ENCODE measurements around the gene CCDC154.

Gene CCDC154

DNA sequence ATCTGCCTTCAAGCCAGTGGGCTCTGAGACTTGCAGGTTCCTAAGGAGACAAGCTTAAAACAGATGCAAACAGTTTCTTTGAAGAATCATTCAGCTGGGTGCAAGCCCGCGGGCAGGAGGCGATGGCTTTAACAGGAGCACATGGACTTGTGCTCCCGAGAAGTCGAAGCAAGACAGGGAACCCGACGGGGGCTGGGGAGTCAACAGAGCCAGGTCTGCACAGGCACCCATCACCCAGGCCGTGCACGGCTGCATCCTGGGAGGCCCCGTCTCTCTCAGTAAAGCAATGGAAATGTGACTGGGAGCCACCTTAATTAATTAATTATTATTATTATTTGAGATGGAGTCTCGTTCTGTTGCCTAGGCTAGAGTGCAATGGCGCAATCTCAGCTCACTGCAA lies 44.7 kb upstream of the CCDC154 start:
- H3K9me3 ChIP-seq, result no peaks in the 10 kb centered on the region
- H3K27me3 ChIP-seq, result no peaks in the 10 kb centered on the region
- TF ChIP-seq, protein P1, sequence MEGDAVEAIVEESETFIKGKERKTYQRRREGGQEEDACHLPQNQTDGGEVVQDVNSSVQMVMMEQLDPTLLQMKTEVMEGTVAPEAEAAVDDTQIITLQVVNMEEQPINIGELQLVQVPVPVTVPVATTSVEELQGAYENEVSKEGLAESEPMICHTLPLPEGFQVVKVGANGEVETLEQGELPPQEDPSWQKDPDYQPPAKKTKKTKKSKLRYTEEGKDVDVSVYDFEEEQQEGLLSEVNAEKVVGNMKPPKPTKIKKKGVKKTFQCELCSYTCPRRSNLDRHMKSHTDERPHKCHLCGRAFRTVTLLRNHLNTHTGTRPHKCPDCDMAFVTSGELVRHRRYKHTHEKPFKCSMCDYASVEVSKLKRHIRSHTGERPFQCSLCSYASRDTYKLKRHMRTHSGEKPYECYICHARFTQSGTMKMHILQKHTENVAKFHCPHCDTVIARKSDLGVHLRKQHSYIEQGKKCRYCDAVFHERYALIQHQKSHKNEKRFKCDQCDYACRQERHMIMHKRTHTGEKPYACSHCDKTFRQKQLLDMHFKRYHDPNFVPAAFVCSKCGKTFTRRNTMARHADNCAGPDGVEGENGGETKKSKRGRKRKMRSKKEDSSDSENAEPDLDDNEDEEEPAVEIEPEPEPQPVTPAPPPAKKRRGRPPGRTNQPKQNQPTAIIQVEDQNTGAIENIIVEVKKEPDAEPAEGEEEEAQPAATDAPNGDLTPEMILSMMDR (IDR thresholded peaks at IDR 0.05; ENCODE audit: low read depth, low read length), result no peak
- H3K4me1 ChIP-seq, result peaks cover 4% of the 10 kb centered on the region
- DNase-seq, result no peak
- no peak overlapping the region for H3K4me3 ChIP-seq (ENCODE audit: low read depth, low read length)
- H3K36me3 ChIP-seq, result no peaks in the 10 kb centered on the region

DNA sequence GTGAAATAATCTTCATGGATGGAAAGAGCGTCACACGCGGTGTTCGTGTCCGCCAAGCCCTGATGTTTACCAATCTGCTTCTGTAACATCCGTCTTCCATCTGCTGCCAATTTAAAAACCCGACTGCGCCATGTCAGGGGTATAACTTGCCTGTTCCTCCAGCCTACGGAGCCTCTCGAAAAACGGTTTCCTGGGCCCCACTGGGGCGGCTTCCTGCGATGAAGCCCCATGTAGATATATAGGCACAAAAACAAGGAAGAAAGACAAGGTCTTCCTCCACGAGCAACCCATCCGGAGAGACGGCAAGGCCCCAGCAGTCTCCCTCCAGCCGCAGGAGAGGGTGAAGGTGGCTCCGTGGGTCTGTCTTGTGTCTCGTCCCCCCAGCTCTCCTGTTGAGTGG lies 44.3 kb upstream of the CCDC154 start, which contains the start of gene PTX4:
Gene PTX4, minus strand, starts transcription at position 326 of the 400 bp plus-strand sequence. Its CDS starts 35 bp downstream, at position 291.
- Histone ChIP-seq H3K27me3 (peaks cover 4% of the 10 kb centered on the region; the same call in 1 of the 2 replicates), H3K9me3 (no peaks in the 10 kb centered on the region), H3K4me3 (ENCODE audit: low read depth, low read length) (no peak within 1 kb of the TSS), H3K36me3 (no peaks in the 10 kb centered on the region), H3K4me1 (peaks cover 4% of the 10 kb centered on the region; the same call in 1 of the 2 replicates)
- TF ChIP-seq, protein P1 (IDR thresholded peaks at IDR 0.05; ENCODE audit: low read depth, low read length), result no peak
- no peak for DNase-seq

DNA sequence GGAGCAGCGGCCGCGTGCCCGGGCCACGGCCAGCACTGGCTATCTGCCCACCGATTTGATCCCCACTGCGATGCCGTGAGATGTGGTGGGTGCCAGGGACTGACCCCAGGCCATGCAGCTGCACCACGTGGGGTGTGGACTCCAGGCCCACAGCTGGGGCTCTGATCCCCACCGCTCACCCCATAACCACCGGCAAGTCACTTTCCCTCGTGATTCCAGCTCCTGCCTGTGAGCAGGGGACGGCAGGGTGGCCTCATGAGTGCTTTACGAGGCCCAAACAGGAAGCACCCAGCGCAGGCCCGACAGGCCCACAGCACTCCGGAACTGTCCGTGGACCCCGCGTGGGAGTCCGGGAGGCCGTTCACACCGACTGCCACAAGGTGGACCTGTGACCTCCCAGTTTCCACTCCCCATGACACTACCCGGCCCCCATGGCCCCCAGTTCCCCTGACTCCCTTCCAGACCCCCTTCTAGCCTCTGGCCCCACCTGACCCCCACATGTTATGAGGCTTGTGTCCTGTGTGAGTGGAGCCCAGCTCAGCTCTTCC lies 43.8 kb upstream of the CCDC154 start:
- TF ChIP-seq, protein P1 (IDR thresholded peaks at IDR 0.05; ENCODE audit: low read depth, low read length), result no peak
- Histone ChIP-seq H3K9me3 (no peaks in the 10 kb centered on the region), H3K36me3 (no peaks in the 10 kb centered on the region), H3K4me1 (peaks cover 4% of the 10 kb centered on the region; the same call in 1 of the 2 replicates), H3K27me3 (peaks cover 9% of the 10 kb centered on the region; the same call in 1 of the 2 replicates), H3K4me3 (ENCODE audit: low read depth, low read length) (no peak overlapping the region)
- DNase-seq, result no peak

DNA sequence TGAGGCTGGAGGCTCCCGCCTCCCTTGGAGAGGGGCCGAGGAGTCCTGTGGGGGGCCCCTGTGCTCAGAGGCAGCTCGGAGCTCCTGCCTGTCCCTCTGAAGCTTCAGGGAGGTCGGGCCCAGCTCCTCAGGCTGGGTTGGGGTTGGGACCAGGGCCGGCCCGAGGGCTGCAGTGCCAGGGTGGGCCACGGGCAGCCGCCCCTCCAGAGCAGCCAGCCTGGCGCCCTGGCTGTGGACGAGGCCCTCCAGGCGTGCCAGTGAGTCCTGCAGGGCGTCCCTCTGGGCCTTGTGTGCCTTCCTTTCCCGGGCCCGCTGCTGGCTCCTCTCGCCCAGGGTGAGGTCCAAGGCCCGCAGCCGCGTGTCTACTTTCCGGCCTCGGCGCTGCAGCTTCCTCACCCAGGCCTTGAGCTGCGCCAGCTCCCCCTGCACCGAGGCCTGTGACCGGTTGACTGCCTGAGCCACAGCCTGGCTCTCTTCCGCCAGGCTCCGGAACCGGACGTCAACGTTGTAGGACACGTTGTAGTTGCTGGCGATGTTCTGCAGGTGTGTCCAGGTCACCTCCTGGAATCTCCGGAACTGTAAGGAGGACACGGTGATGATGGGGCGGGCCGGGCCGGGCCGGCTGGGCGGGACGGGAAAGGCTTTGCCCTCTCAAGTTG lies 43.2 kb upstream of the CCDC154 start:
- TF ChIP-seq, protein P1 (IDR thresholded peaks at IDR 0.05; ENCODE audit: low read depth, low read length), result no peak
- Histone ChIP-seq H3K27me3 (peaks cover 11% of the 10 kb centered on the region; the same call in 1 of the 2 replicates), H3K9me3 (no peaks in the 10 kb centered on the region), H3K36me3 (no peaks in the 10 kb centered on the region), H3K4me3 (ENCODE audit: low read depth, low read length) (no peak overlapping the region), H3K4me1 (no peaks in the 10 kb centered on the region)
- DNase-seq, result no peak

DNA sequence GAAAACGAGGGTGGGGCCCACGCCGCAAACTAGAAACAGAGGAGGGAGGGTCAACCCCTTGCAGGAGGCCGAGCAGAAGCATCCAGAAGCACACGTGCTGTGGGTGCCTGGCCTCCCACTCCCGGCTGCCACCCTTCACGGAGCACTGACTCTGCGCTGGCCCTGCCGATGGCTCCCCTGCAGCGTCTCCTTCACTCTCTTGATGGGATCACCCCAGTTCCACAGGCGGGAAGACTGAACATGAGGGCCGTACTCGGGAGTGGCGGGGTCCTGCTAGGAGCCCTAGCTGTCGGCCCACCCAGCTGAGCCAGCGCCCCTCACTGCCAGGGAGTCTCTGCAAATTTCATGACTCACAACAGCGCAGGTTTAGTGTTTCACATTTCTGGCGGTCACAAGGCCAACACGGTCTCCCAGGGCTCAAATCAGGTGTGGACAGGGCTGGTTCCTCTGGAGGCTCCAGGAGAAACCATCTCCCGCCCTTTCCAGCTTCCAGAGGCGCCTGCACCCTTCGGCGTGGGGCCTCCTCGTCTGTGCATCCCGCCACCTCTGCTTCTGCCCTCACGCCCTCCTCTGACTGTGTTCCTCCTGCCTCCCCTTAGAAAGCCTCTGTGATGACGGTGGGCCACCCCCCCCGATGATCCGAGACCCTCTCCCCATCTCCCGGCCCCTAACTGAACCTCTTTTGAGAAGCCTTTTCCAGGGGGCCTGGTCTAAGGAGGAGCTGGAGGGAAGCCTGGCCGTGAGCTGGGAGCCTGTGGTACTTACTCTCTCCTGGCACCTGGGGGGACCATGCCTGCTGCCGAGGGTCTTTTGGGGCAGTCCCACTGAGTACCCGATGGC lies 42.4 kb upstream of the CCDC154 start:
- no peak overlapping the region for H3K4me3 ChIP-seq (ENCODE audit: low read depth, low read length)
- no peak for DNase-seq
- peaks cover 14% of the 10 kb centered on the region; the same call in 1 of the 2 replicates for H3K27me3 ChIP-seq
- H3K9me3 ChIP-seq, result no peaks in the 10 kb centered on the region
- TF ChIP-seq, protein P1 (IDR thresholded peaks at IDR 0.05; ENCODE audit: low read depth, low read length), result no peak
- H3K4me1 ChIP-seq, result no peaks in the 10 kb centered on the region
- H3K36me3 ChIP-seq, result no peaks in the 10 kb centered on the region

Measured in BE2C (cell line).